A673 (cell line): ENCODE results near the gene ACO1.

Experiments used
- EZH2 ChIP-seq: fragments of 200-600 bp; sonication (generic); IDR thresholded peaks from 2 replicates; pipeline ENCODE4 v1.6.1; 2017; ENCODE audit warnings: borderline replicate concordance, low read depth, mild to moderate bottlenecking, mixed read lengths, antibody characterized with exemption, low read length; ENCODE audit not compliant: poor library complexity, severe bottlenecking
- TF ChIP-seq, protein P1 (sequence below): fragments of 300-800, 200-600 bp; sonication (generic); conservative IDR thresholded peaks from 2 replicates; pipeline ENCODE4 v1.5.1; 2017; ENCODE audit warnings: low read depth, mild to moderate bottlenecking, antibody characterized with exemption, low read length, moderate library complexity, mixed read lengths

- TF ChIP-seq, protein P1, sequence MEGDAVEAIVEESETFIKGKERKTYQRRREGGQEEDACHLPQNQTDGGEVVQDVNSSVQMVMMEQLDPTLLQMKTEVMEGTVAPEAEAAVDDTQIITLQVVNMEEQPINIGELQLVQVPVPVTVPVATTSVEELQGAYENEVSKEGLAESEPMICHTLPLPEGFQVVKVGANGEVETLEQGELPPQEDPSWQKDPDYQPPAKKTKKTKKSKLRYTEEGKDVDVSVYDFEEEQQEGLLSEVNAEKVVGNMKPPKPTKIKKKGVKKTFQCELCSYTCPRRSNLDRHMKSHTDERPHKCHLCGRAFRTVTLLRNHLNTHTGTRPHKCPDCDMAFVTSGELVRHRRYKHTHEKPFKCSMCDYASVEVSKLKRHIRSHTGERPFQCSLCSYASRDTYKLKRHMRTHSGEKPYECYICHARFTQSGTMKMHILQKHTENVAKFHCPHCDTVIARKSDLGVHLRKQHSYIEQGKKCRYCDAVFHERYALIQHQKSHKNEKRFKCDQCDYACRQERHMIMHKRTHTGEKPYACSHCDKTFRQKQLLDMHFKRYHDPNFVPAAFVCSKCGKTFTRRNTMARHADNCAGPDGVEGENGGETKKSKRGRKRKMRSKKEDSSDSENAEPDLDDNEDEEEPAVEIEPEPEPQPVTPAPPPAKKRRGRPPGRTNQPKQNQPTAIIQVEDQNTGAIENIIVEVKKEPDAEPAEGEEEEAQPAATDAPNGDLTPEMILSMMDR = no peak
- TF ChIP-seq EZH2 = no peak
Measured at GRCh38 chr9:32404402-32404801, 20.0 kb downstream of the ACO1 start.
